HEK293 (cell line): ENCODE data around the gene PLCD3.

Experiments
- GLI2 ChIP-seq: fragments of 450-650 bp; formaldehyde crosslinking; IDR thresholded peaks from 2 replicates; pipeline ENCODE4; 2017; ENCODE audit warnings: missing biosample characterization, missing genetic modification characterization, low read depth, borderline replicate concordance
- KLF9 ChIP-seq: fragments of 450-650 bp; formaldehyde crosslinking; IDR thresholded peaks from 2 replicates; pipeline ENCODE4 v1.5.1; 2016; ENCODE audit warnings: missing biosample characterization, missing genetic modification characterization, low read depth
- TCF7L2 ChIP-seq: IDR thresholded peaks from 2 replicates; pipeline ENCODE4 v1.6.1; 2011; ENCODE audit warnings: low read depth, mild to moderate bottlenecking, inconsistent platforms, low read length, moderate library complexity, borderline replicate concordance
- ZBTB6 ChIP-seq: fragments of 450-650 bp; formaldehyde crosslinking; IDR thresholded peaks from 2 replicates; pipeline ENCODE4 v1.5.1; 2017; ENCODE audit warnings: missing biosample characterization, missing genetic modification characterization
- ZFP3 ChIP-seq: fragments of 450-650 bp; formaldehyde crosslinking; IDR thresholded peaks from 2 replicates; pipeline ENCODE4 v1.5.1; 2016; ENCODE audit warnings: low read depth, missing biosample characterization, missing genetic modification characterization
- ZNF146 ChIP-seq: fragments of 450-650 bp; formaldehyde crosslinking; IDR thresholded peaks from 2 replicates; pipeline ENCODE4 v1.5.1; 2016; ENCODE audit warnings: missing biosample characterization, missing genetic modification characterization
- ZNF148 ChIP-seq: fragments of 450-650 bp; formaldehyde crosslinking; IDR thresholded peaks from 2 replicates; pipeline ENCODE4 v1.5.0; 2017; ENCODE audit warnings: missing biosample characterization, missing genetic modification characterization, borderline replicate concordance
- ZNF18 ChIP-seq: fragments of 450-650 bp; formaldehyde crosslinking; IDR thresholded peaks from 2 replicates; pipeline ENCODE4 v1.5.1; 2016; ENCODE audit warnings: missing biosample characterization, missing genetic modification characterization
- ZNF223 ChIP-seq: fragments of 450-650 bp; formaldehyde crosslinking; IDR thresholded peaks from 2 replicates; pipeline ENCODE4 v1.5.1; 2016; ENCODE audit warnings: missing biosample characterization, missing genetic modification characterization
- ZNF24 ChIP-seq: fragments of 450-650 bp; formaldehyde crosslinking; IDR thresholded peaks from 2 replicates; pipeline ENCODE4 v1.5.1; 2016; ENCODE audit warnings: missing biosample characterization, missing genetic modification characterization
- ZNF280D ChIP-seq: fragments of 450-650 bp; formaldehyde crosslinking; IDR thresholded peaks from 2 replicates; pipeline ENCODE4 v1.5.1; 2016; ENCODE audit warnings: missing biosample characterization, missing genetic modification characterization
- ZNF362 ChIP-seq: fragments of 450-650 bp; formaldehyde crosslinking; IDR thresholded peaks from 2 replicates; pipeline ENCODE4 v1.5.1; 2016; ENCODE audit warnings: missing biosample characterization, missing genetic modification characterization
- ZNF426 ChIP-seq: fragments of 450-650 bp; formaldehyde crosslinking; IDR thresholded peaks from 2 replicates; pipeline ENCODE4 v1.5.1; 2017; ENCODE audit warnings: missing biosample characterization, missing genetic modification characterization, mild to moderate bottlenecking, inconsistent platforms, moderate library complexity
- ZNF449 ChIP-seq: fragments of 450-650 bp; formaldehyde crosslinking; IDR thresholded peaks from 2 replicates; pipeline ENCODE4 v1.5.1; 2017; ENCODE audit warnings: missing biosample characterization, mild to moderate bottlenecking, missing genetic modification characterization, moderate library complexity
- ZNF518A ChIP-seq: fragments of 450-650 bp; formaldehyde crosslinking; conservative IDR thresholded peaks from 2 replicates; pipeline ENCODE4 v1.5.1; 2016; ENCODE audit warnings: low read depth, missing biosample characterization, missing genetic modification characterization
- ZNF544 ChIP-seq: fragments of 450-650 bp; formaldehyde crosslinking; IDR thresholded peaks from 2 replicates; pipeline ENCODE4 v1.5.0; 2017; ENCODE audit warnings: missing biosample characterization, missing genetic modification characterization
- ZNF585B ChIP-seq: fragments of 450-650 bp; formaldehyde crosslinking; IDR thresholded peaks from 2 replicates; pipeline ENCODE4 v1.5.1; 2016; ENCODE audit warnings: missing biosample characterization, missing genetic modification characterization
- ZNF654 ChIP-seq: fragments of 450-650 bp; formaldehyde crosslinking; IDR thresholded peaks from 2 replicates; pipeline ENCODE4 v1.5.1; 2016; ENCODE audit warnings: low read depth, missing biosample characterization, missing genetic modification characterization
- ZSCAN30 ChIP-seq: fragments of 450-650 bp; IDR thresholded peaks from 2 replicates; pipeline ENCODE4 v1.5.1; 2018; ENCODE audit warnings: missing biosample characterization, mild to moderate bottlenecking, missing genetic modification characterization, moderate library complexity

The PLCD3 gene

GRCh38 chr17:45148183-45149036, 16.1 kb upstream of the PLCD3 start, which contains the start of gene HEXIM1 (continued):
- peak; percentile 27; the same call in 1 of the 2 replicates for TF ChIP-seq ZNF518A
- TF ChIP-seq ZNF148 (tag by site-specific recombination): peak; percentile 98
- TF ChIP-seq ZNF24 (tag by site-specific recombination): peak; percentile 98
- peak; percentile 57; the same call in 1 of the 2 replicates for TF ChIP-seq ZFP3
- peak; percentile 44 for TF ChIP-seq ZNF654 (tag by site-specific recombination)
- TF ChIP-seq ZNF449 (tag by site-specific recombination): peak; percentile 45
- TF ChIP-seq GLI2 (tag by site-specific recombination): no peak
- TF ChIP-seq ZBTB6 (tag by site-specific recombination): peak; percentile 88
- peak; percentile 85 for TF ChIP-seq KLF9 (tag by site-specific recombination)
- no peak for TF ChIP-seq ZNF544 (tag by site-specific recombination)
- no peak for TF ChIP-seq TCF7L2
- peak; percentile 89; the same call in 1 of the 2 replicates for TF ChIP-seq ZNF280D (tag by site-specific recombination)
- no peak for TF ChIP-seq ZNF426 (tag by site-specific recombination)
- peak; percentile 96 for TF ChIP-seq ZSCAN30
- peak; percentile 78 for TF ChIP-seq ZNF18 (tag by site-specific recombination)
- peak; percentile 61; the same call in 1 of the 2 replicates for TF ChIP-seq ZNF223 (tag by site-specific recombination)
- peak; percentile 65 for TF ChIP-seq ZNF146 (tag by site-specific recombination)
- no peak; the same call in 1 of the 2 replicates for TF ChIP-seq ZNF585B
- TF ChIP-seq ZNF362 (tag by site-specific recombination): no peak
